ENCODE measurements around the gene MARK2.

Gene MARK2

DNA sequence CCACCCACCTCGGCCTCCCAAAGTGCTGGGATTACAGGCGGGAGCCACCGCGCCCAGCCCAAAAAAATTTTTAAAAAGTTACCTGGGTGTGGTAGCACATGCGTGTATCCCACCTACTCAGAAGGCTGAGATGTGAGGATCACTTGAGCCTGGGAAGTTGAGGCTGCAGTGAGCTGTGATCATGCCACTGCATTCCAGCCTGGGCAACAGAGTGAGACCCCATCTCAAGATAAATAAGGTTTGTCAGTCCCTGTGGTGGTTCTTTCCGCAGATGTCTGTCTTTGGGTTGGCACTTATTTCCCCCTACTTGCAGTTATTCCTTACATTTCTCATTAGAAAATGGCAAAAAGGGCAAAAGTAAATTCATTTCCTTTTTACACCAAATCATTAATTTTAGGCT, 8.0 kb downstream of the MARK2 start:
- DNase-seq (ENCODE audit: low spot score): no peak
- TF ChIP-seq, protein P1, sequence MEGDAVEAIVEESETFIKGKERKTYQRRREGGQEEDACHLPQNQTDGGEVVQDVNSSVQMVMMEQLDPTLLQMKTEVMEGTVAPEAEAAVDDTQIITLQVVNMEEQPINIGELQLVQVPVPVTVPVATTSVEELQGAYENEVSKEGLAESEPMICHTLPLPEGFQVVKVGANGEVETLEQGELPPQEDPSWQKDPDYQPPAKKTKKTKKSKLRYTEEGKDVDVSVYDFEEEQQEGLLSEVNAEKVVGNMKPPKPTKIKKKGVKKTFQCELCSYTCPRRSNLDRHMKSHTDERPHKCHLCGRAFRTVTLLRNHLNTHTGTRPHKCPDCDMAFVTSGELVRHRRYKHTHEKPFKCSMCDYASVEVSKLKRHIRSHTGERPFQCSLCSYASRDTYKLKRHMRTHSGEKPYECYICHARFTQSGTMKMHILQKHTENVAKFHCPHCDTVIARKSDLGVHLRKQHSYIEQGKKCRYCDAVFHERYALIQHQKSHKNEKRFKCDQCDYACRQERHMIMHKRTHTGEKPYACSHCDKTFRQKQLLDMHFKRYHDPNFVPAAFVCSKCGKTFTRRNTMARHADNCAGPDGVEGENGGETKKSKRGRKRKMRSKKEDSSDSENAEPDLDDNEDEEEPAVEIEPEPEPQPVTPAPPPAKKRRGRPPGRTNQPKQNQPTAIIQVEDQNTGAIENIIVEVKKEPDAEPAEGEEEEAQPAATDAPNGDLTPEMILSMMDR (IDR thresholded peaks at IDR 0.05; ENCODE audit: extremely low read depth, missing control alignments): no peak

DNA sequence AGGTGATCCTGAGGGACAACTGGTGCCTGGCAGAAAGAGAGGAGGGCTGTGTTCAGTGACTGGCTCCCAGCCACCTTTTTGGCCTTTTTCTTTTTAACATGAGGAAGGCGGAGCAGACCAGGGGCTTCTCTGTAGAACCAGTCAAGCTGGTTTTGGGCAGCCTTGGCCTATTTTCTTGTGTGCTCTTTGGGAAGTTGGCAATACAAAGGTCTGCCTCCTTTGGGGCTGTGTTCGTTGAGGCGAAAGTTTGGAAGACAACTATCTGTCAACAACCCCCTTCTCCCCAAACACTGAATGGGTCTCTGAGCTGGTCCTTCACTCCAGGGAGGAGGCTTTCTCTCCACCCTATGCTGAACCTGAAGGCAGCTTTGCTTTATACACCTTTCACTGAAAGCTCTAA, 8.5 kb downstream of the MARK2 start:
- DNase-seq (ENCODE audit: low spot score): no peak
- TF ChIP-seq, protein P1 (IDR thresholded peaks at IDR 0.05; ENCODE audit: extremely low read depth, missing control alignments): no peak

DNA sequence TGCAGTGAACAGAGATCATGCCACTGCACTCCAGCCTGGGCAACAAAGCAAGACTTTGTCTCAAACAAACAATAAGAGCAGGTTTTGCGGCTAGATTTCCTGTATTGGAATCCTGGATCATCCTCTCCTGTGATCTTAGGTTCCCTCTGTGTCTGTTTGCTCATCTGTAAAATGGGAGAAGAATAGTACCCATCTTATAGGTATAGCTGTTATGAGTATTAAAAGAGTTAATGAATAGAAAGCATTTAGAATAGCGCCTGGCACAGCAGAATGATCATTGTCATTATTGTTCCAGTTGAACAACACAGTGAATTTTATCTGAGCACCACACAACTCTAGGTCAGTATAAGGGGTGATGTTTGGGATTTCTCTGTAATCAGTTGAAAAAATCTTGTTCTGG, 10.8 kb downstream of the MARK2 start:
- DNase-seq (ENCODE audit: low spot score): no peak
- TF ChIP-seq, protein P1 (IDR thresholded peaks at IDR 0.05; ENCODE audit: extremely low read depth, missing control alignments): no peak

DNA sequence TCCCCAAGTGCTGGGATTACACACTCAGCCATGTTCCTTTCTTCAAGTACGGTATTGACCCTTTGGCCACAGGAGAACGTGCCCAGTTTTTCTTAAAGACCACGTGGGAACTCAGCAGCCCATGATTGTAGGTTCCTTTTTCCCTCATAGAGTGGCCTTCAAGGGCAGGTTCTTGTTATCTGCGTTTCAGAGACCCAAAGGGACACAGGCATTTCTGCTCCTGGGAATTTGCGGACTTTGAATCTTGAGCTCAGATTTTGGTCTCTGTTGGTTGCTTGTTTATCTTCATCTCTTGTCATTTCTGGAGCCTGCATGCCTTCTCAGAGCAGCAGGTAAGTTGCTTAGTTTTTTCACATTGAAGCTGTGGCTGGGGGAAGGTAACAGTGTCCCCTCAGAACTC, 12.0 kb downstream of the MARK2 start:
- no peak for DNase-seq (ENCODE audit: low spot score)
- TF ChIP-seq, protein P1 (IDR thresholded peaks at IDR 0.05; ENCODE audit: extremely low read depth, missing control alignments): no peak

DNA sequence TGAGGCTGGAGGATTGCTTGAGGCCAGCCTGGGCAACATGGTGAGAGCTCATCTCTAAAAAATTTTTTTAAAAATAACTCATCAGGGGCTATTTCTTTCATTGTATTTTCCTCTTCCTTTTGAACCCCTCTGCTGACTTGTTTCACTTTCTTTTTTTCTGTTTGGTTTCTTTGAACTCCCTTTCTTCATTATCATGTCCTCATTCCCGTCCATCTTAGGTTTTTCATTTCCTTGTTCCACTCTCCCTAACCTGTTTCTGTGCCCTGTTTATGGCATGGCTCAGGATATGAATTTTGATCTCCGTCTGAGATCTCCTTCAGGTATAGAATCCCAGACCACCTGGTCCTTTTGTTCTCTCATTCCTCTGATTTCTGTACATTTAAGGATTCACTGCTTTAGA, 12.5 kb downstream of the MARK2 start:
- TF ChIP-seq, protein P1 (IDR thresholded peaks at IDR 0.05; ENCODE audit: extremely low read depth, missing control alignments): no peak
- no peak for DNase-seq (ENCODE audit: low spot score)

DNA sequence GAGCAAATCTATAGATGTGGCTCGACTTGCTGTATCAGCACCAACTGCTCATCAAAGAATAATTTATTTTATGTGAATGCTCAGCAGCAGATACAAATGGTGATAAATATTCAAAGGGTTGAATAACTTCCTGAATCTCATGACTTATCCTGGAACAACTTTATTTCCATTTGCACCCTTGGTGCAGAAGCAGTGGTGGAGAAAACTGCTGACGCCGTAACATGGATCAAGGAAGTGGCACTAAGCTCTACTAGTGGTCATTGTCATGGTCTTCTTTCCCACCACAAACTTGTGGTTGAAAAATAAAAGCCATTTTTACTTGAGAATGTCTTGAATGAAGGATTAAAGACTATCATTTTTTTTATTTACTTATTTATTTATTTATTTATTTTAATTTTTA, 14.6 kb downstream of the MARK2 start:
- TF ChIP-seq, protein P1 (IDR thresholded peaks at IDR 0.05; ENCODE audit: extremely low read depth, missing control alignments): no peak
- DNase-seq (ENCODE audit: low spot score): no peak

DNA sequence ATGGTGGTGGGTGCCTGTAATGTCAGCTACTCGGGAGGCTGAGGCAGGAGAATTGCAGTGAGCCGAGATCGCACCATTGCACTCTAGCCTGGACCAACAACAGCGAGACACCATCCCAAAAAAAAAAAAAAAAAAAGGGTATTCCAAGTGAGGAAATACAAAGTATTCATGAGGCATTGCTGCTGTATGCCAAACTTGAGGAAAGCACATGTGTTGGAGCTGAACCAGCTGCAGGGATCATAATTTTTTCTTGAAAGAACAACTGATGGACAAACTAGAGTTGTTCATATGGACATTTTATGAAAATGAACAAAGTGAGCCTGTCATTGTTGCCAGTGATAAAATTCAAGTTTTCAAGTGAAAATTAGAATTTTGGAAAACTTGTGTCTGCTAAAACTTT, 15.8 kb downstream of the MARK2 start:
- no peak for DNase-seq (ENCODE audit: low spot score)
- TF ChIP-seq, protein P1 (IDR thresholded peaks at IDR 0.05; ENCODE audit: extremely low read depth, missing control alignments): no peak

Measured in GM20000 (cell line).